Neural cell (in vitro differentiated cells): Measurements from ENCODE around the gene MYEOV. TPM values are rescaled to one million over a fixed set of nuclear protein-coding genes. Genes with fewer than 3 reads are reported as not detected.

Experiments used
- H2AFZ ChIP-seq: fragments of 200-600, 300-800 bp; sonication (generic), shearing (Covaris generic); 2 replicates; pipeline ENCODE4 v1.6.0; 2014; ENCODE audit warnings: low read depth, mild to moderate bottlenecking, antibody characterized with exemption, low read length, moderate library complexity
- H3F3A ChIP-seq: fragments of 200-600 bp; shearing (Covaris generic); 2 replicates; pipeline ENCODE4 v1.6.1; 2016; ENCODE audit warnings: mild to moderate bottlenecking, moderate library complexity, mixed read lengths, antibody characterized with exemption, low read length; ENCODE audit not compliant: insufficient read depth, poor library complexity, severe bottlenecking
- H3K27ac ChIP-seq: fragments of 200-600, 300-800 bp; sonication (generic), shearing (Covaris generic); 2 replicates; pipeline ENCODE4 v1.5.1; 2014; ENCODE audit warnings: mild to moderate bottlenecking, low read length, moderate library complexity
- H3K27me3 ChIP-seq: fragments of 300-800, 200-600 bp; sonication (generic), shearing (Covaris generic); 2 replicates; pipeline ENCODE4 v1.6.0; 2014; ENCODE audit warnings: mild to moderate bottlenecking, low read depth, low read length, moderate library complexity; ENCODE audit not compliant: insufficient read depth
- H3K36me3 ChIP-seq: fragments of 300-800, 200-600 bp; sonication (generic), shearing (Covaris generic); 2 replicates; pipeline ENCODE4 v1.5.1; 2014; ENCODE audit warnings: mild to moderate bottlenecking, antibody characterized with exemption, low read length, moderate library complexity; ENCODE audit not compliant: insufficient read depth
- H3K4me2 ChIP-seq: fragments of 300-800, 200-600 bp; sonication (generic), shearing (Covaris generic); 2 replicates; pipeline ENCODE4 v1.6.0; 2014; ENCODE audit warnings: mild to moderate bottlenecking, low read length
- H3K4me3 ChIP-seq: fragments of 300-800, 200-600 bp; sonication (generic), shearing (Covaris generic); 2 replicates; pipeline ENCODE4 v1.5.1; 2014; ENCODE audit warnings: mild to moderate bottlenecking, low read length, moderate library complexity
- H3K79me2 ChIP-seq: fragments of 200-600 bp; shearing (Covaris generic); replicated peaks from 2 replicates; pipeline ENCODE4 v1.6.0; 2014; ENCODE audit warnings: mild to moderate bottlenecking, low read length, moderate library complexity; ENCODE audit not compliant: insufficient read depth
- H3K9ac ChIP-seq: fragments of 300-800, 200-600 bp; sonication (generic), shearing (Covaris generic); 2 replicates; pipeline ENCODE4 v1.6.1; 2016; ENCODE audit warnings: mild to moderate bottlenecking, low read length, mixed read lengths
- H3K9me2 ChIP-seq: fragments of 200-600 bp; shearing (Covaris generic); 2 replicates; pipeline ENCODE4 v1.6.1; 2016; ENCODE audit warnings: mild to moderate bottlenecking, low read length, mixed read lengths; ENCODE audit not compliant: insufficient read depth
- H3K9me3 ChIP-seq: fragments of 200-600, 300-800 bp; sonication (generic), shearing (Covaris generic); 2 replicates; pipeline ENCODE4 v1.6.1; 2016; ENCODE audit warnings: mild to moderate bottlenecking, mixed run types, low read length, moderate library complexity, mixed read lengths
- H4K20me1 ChIP-seq: fragments of 200-600 bp; shearing (Covaris generic); 2 replicates; pipeline ENCODE4 v1.6.1; 2016; ENCODE audit warnings: mild to moderate bottlenecking, mixed run types; ENCODE audit not compliant: insufficient read depth
- EP300 ChIP-seq: fragments of 450-650 bp; conservative IDR thresholded peaks from 2 replicates; pipeline ENCODE4 v1.6.1; 2014; ENCODE audit warnings: antibody characterized with exemption, mild to moderate bottlenecking, moderate library complexity; ENCODE audit not compliant: poor library complexity, severe bottlenecking
- EZH2 ChIP-seq: fragments of 200-600, 300-800 bp; shearing (Covaris generic), sonication (generic); IDR thresholded peaks from 2 replicates; pipeline ENCODE4 v1.6.1; 2014; ENCODE audit warnings: antibody characterized with exemption, low read length, borderline replicate concordance, mild to moderate bottlenecking; ENCODE audit not compliant: insufficient read depth, poor library complexity, severe bottlenecking
- MXI1 ChIP-seq: fragments of 450-650 bp; conservative IDR thresholded peaks from 2 replicates; pipeline ENCODE4 v1.6.1; 2014; ENCODE audit warnings: antibody characterized with exemption, mild to moderate bottlenecking; ENCODE audit not compliant: poor library complexity, severe bottlenecking
- POLR2AphosphoS5 ChIP-seq: IDR thresholded peaks from 2 replicates; pipeline ENCODE4 v1.6.1; 2012
- RAD21 ChIP-seq: fragments of 450-650 bp; conservative IDR thresholded peaks from 2 replicates; pipeline ENCODE4 v1.6.1; 2014; ENCODE audit warnings: antibody characterized with exemption, mild to moderate bottlenecking, moderate library complexity
- SMC3 ChIP-seq: fragments of 450-650 bp; conservative IDR thresholded peaks from 2 replicates; pipeline ENCODE4 v1.6.1; 2014; ENCODE audit warnings: antibody characterized with exemption, mild to moderate bottlenecking, moderate library complexity; ENCODE audit not compliant: poor library complexity
- TAF1 ChIP-seq: IDR thresholded peaks from 2 replicates; pipeline ENCODE4 v1.6.1; 2012; ENCODE audit warnings: low read depth
- polyA plus RNA-seq: library from polyadenylated mRNA; depleted of rRNA; stranded (reverse); fragments of >200 nt; gene quantifications from 2 replicates; pipeline ENCODE4 v1.2.3, GENCODE V29; 2014
- TF ChIP-seq, protein P1 (sequence below): IDR thresholded peaks from 2 replicates; pipeline ENCODE4 v1.6.1; 2012; ENCODE audit warnings: borderline replicate concordance
- TF ChIP-seq, protein P2 (sequence below): fragments of 450-650 bp; IDR thresholded peaks from 2 replicates; pipeline ENCODE4 v1.5.1; 2014; ENCODE audit warnings: antibody characterized with exemption, mild to moderate bottlenecking, moderate library complexity; ENCODE audit not compliant: poor library complexity, severe bottlenecking

Gene MYEOV
- polyA plus RNA-seq, 1 donor from 2014 or later, result not detected

DNA sequence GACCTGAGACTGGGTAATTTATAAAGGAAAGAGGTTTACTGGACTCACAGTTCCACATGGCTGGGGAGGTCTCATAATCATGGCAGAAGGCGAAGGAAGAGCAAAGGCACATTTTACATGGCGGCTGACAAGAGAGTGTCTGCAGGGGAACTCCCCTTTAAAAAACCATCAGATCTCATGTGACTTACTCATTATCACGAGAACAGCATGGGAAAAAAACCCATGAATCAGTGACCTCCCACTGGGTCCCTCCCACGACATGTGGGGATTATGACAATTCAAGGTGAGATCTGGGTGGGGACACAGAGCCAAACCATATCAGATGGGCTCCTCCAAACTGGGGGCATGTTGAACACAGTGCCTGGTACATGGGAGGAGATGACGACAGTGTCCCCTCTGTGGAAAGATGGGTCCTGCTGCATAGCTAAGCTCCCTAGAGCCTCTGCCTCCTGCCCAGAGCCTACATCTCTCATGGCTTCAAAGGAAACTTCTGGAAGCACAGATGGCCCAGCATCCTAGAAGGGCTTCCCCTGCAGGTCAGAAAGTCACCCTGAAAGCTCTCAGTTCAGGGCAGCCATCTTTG, 46.1 kb downstream of the MYEOV start:
- Histone ChIP-seq H3K27me3 (no peaks in the 10 kb centered on the region), H3K36me3 (no peaks in the 10 kb centered on the region), H3K9me3 (no peaks in the 10 kb centered on the region), H3K4me3 (no peak overlapping the region), H3K79me2 (no peaks in the 10 kb centered on the region), H3K4me2 (no peak overlapping the region), H3K9ac (no peak overlapping the region), H4K20me1 (no peaks in the 10 kb centered on the region), H3F3A (no peaks in the 10 kb centered on the region), H2AFZ (no peak overlapping the region), H3K9me2 (no peaks in the 10 kb centered on the region), H3K27ac (no peak overlapping the region)
- TF ChIP-seq EZH2 (no peak), RAD21 (no peak), MXI1 (no peak), TAF1 (no peak), SMC3 (no peak), EP300 (no peak), POLR2AphosphoS5 (no peak)
- TF ChIP-seq, protein P1, sequence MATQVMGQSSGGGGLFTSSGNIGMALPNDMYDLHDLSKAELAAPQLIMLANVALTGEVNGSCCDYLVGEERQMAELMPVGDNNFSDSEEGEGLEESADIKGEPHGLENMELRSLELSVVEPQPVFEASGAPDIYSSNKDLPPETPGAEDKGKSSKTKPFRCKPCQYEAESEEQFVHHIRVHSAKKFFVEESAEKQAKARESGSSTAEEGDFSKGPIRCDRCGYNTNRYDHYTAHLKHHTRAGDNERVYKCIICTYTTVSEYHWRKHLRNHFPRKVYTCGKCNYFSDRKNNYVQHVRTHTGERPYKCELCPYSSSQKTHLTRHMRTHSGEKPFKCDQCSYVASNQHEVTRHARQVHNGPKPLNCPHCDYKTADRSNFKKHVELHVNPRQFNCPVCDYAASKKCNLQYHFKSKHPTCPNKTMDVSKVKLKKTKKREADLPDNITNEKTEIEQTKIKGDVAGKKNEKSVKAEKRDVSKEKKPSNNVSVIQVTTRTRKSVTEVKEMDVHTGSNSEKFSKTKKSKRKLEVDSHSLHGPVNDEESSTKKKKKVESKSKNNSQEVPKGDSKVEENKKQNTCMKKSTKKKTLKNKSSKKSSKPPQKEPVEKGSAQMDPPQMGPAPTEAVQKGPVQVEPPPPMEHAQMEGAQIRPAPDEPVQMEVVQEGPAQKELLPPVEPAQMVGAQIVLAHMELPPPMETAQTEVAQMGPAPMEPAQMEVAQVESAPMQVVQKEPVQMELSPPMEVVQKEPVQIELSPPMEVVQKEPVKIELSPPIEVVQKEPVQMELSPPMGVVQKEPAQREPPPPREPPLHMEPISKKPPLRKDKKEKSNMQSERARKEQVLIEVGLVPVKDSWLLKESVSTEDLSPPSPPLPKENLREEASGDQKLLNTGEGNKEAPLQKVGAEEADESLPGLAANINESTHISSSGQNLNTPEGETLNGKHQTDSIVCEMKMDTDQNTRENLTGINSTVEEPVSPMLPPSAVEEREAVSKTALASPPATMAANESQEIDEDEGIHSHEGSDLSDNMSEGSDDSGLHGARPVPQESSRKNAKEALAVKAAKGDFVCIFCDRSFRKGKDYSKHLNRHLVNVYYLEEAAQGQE, result no peak
- TF ChIP-seq, protein P2, sequence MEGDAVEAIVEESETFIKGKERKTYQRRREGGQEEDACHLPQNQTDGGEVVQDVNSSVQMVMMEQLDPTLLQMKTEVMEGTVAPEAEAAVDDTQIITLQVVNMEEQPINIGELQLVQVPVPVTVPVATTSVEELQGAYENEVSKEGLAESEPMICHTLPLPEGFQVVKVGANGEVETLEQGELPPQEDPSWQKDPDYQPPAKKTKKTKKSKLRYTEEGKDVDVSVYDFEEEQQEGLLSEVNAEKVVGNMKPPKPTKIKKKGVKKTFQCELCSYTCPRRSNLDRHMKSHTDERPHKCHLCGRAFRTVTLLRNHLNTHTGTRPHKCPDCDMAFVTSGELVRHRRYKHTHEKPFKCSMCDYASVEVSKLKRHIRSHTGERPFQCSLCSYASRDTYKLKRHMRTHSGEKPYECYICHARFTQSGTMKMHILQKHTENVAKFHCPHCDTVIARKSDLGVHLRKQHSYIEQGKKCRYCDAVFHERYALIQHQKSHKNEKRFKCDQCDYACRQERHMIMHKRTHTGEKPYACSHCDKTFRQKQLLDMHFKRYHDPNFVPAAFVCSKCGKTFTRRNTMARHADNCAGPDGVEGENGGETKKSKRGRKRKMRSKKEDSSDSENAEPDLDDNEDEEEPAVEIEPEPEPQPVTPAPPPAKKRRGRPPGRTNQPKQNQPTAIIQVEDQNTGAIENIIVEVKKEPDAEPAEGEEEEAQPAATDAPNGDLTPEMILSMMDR, result no peak

DNA sequence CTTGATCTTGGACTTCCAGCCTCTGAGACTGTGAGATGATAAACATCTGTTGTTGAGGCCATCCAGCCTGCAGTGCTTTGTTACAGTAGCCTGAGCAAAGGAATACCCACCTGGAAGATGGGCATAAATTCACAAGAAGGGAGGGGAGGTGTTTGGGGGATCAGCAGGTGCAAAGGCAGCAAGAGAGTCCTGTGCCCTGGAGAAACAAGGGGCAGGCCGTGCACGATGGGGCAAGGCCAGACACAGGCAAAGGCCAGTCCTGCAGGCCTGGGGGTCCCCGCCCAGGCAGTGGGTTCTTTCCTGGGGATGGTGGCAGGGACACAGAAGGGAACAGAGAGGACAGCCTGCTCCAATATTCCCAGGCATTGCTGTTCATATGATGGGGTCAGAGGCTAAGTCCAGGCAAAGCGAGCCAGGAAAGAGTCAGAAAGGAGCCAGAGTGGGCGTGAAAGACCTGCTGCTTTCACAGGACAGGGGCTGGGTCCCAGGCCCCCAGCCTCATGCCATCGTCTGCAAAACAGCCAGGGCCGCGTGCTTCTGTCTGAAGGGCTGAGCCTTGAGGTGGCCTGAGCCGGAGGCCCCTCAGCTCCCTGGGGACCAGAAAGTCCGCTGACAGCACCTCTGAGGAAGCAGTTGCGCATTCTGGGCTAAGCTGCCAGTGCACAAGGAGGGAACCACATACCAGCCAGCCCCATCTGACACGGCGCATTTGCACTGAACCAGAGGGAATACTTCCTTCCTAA, 48.8 kb downstream of the MYEOV start:
- Histone ChIP-seq H3K27ac (no peak overlapping the region), H3K4me3 (no peak overlapping the region), H3K4me2 (no peak overlapping the region), H3K79me2 (no peaks in the 10 kb centered on the region), H2AFZ (no peak overlapping the region), H3K9ac (no peak overlapping the region), H3K9me3 (no peaks in the 10 kb centered on the region), H3K9me2 (no peaks in the 10 kb centered on the region), H4K20me1 (no peaks in the 10 kb centered on the region), H3K36me3 (no peaks in the 10 kb centered on the region), H3K27me3 (no peaks in the 10 kb centered on the region), H3F3A (no peaks in the 10 kb centered on the region)
- TF ChIP-seq EP300 (no peak), EZH2 (no peak), TAF1 (no peak), POLR2AphosphoS5 (no peak), RAD21 (no peak), MXI1 (no peak), SMC3 (no peak)
- TF ChIP-seq, protein P1, result no peak
- TF ChIP-seq, protein P2, result no peak
